H1 (cell line): ENCODE data around the gene NFAM1. TPM values are rescaled to one million over a fixed set of nuclear protein-coding genes. Genes with fewer than 3 reads are reported as not detected.

ENCODE experiments used
- CTCF ChIA-PET: fragments of 300-600 bp; sonication (Branson Sonifier 250); formaldehyde crosslinking; loops from one replicate; lab custom pipeline; 2021; ENCODE audit not compliant: partially characterized antibody; lab: Charles Lee
- POLR2A ChIA-PET: fragments of 300-600 bp; sonication (Branson Sonifier 250); formaldehyde crosslinking; loops from one replicate; lab custom pipeline; 2021; ENCODE audit warnings: inconsistent platforms; ENCODE audit not compliant: partially characterized antibody; lab: Charles Lee
- DNase-seq, 2 experiments: peaks; one replicate each; pipeline versions ENCODE4 v3.0.0 to v3.0.0-alpha.2; 2010 to 2022; ENCODE audit warnings: low spot score in 2 of 2, low read depth in 1 of 2, mixed read lengths in 1 of 2
- FAIRE-seq: peaks from 2 replicates; lab custom pipeline; 2011; peaks lifted over from hg19 to GRCh38; lab: Jason Lieb, UNC
- H2AFZ ChIP-seq: 2 replicates; pipeline ENCODE4 v1.8.1; 2012; ENCODE audit warnings: low read length, inconsistent platforms
- H2AK5ac ChIP-seq: 2 replicates; pipeline ENCODE4 v1.6.1; 2013; ENCODE audit warnings: low read depth, low read length
- H2BK120ac ChIP-seq: replicated peaks from 2 replicates; pipeline ENCODE3; 2013; ENCODE audit warnings: low read depth, low read length, inconsistent platforms
- H2BK12ac ChIP-seq: 2 replicates; pipeline ENCODE4 v1.6.1; 2013; ENCODE audit warnings: low read depth, low read length
- H2BK15ac ChIP-seq: 2 replicates; pipeline ENCODE4 v1.6.1; 2013; ENCODE audit warnings: low read length
- H2BK20ac ChIP-seq: 2 replicates; pipeline ENCODE4 v1.6.1; 2013; ENCODE audit warnings: low read length
- H2BK5ac ChIP-seq: 2 replicates; pipeline ENCODE4 v1.6.1; 2013; ENCODE audit warnings: low read depth, low read length
- H3K14ac ChIP-seq: 2 replicates; pipeline ENCODE4 v1.6.1; 2013; ENCODE audit warnings: inconsistent platforms; ENCODE audit not compliant: insufficient read length
- H3K18ac ChIP-seq: 2 replicates; pipeline ENCODE4 v1.6.1; 2013; ENCODE audit warnings: low read length; ENCODE audit errors: extremely low read depth
- H3K23ac ChIP-seq: 2 replicates; pipeline ENCODE4 v1.6.1; 2013; ENCODE audit warnings: inconsistent platforms; ENCODE audit not compliant: insufficient read length
- H3K23me2 ChIP-seq: 2 replicates; pipeline ENCODE4 v1.6.1; 2013; ENCODE audit warnings: low read depth, low read length
- H3K27ac ChIP-seq: 2 replicates; pipeline ENCODE4 v1.6.1; 2011; ENCODE audit warnings: low read depth, low read length, inconsistent platforms
- H3K27me3 ChIP-seq, 4 experiments: replicated peaks in 1 of 4; 1 replicate in 1 of 4; 2 replicates in 3 of 4; pipeline versions ENCODE4 v1.6.1 to v1.8.1; 2011 to 2013; ENCODE audit warnings: low read length in 3 of 4, mild to moderate bottlenecking in 3 of 4, inconsistent platforms in 2 of 4, mixed read lengths in 2 of 4, moderate library complexity in 1 of 4; ENCODE audit not compliant: control insufficient read depth in 3 of 4, insufficient read depth in 3 of 4; ENCODE audit errors: extremely low read depth in 1 of 4
- H3K36me3 ChIP-seq, 4 experiments: 2 replicates each; pipeline versions ENCODE4 v1.6.1 to v1.8.1; 2011 to 2013; ENCODE audit warnings: mild to moderate bottlenecking in 4 of 4, low read length in 3 of 4, moderate library complexity in 2 of 4, control low read depth in 1 of 4, inconsistent platforms in 1 of 4; ENCODE audit not compliant: insufficient read depth in 4 of 4, control insufficient read depth in 2 of 4
- H3K4ac ChIP-seq: replicated peaks from 2 replicates; pipeline ENCODE3; 2013; ENCODE audit warnings: low read length, low read depth, mixed read lengths, inconsistent platforms; ENCODE audit not compliant: insufficient read length
- H3K4me1 ChIP-seq, 4 experiments: replicated peaks in 1 of 4; 1 replicate in 1 of 4; 2 replicates in 3 of 4; pipeline versions ENCODE4 v1.6.1 to v1.8.1; 2011 to 2013; ENCODE audit warnings: low read length in 3 of 4, inconsistent platforms in 2 of 4, mixed read lengths in 1 of 4; ENCODE audit not compliant: insufficient read depth in 4 of 4, control insufficient read depth in 3 of 4
- H3K4me2 ChIP-seq, 2 experiments: 2 replicates each; pipeline versions ENCODE4 v1.6.1 to v1.8.1; 2011 to 2013; ENCODE audit warnings: low read depth in 2 of 2, low read length in 2 of 2, control low read depth in 1 of 2, inconsistent platforms in 1 of 2, mild to moderate bottlenecking in 1 of 2; ENCODE audit not compliant: insufficient read depth in 1 of 2
- H3K4me3 ChIP-seq, 4 experiments: fragments of 200-600, 300-600 bp in 1 of 4; sonication (generic), shearing (Covaris generic), sonication (Bioruptor Twin) in 1 of 4; 2 replicates each; pipeline versions ENCODE4 v1.5.1 to v1.8.1; 2011 to 2016; ENCODE audit warnings: low read length in 4 of 4, low read depth in 3 of 4, control low read depth in 2 of 4, inconsistent platforms in 2 of 4, mild to moderate bottlenecking in 2 of 4, mixed read lengths in 1 of 4, moderate library complexity in 1 of 4; ENCODE audit not compliant: insufficient read depth in 2 of 4; ENCODE audit errors: extremely low read depth in 1 of 4
- H3K56ac ChIP-seq: replicated peaks from 2 replicates; pipeline ENCODE3; 2013; ENCODE audit warnings: low read depth, mild to moderate bottlenecking, mixed read lengths, low read length, inconsistent platforms; ENCODE audit not compliant: insufficient read length
- H3K79me1 ChIP-seq: 2 replicates; pipeline ENCODE4 v1.6.1; 2013; ENCODE audit warnings: low read depth, low read length, control low read depth
- H3K79me2 ChIP-seq, 2 experiments: 2 replicates each; pipeline versions ENCODE4 v1.6.1 to v1.8.1; 2012 to 2013; ENCODE audit warnings: low read length in 2 of 2, mild to moderate bottlenecking in 2 of 2, inconsistent platforms in 1 of 2; ENCODE audit not compliant: insufficient read depth in 2 of 2, control insufficient read depth in 1 of 2
- H3K9ac ChIP-seq, 4 experiments: replicated peaks in 1 of 4; 1 replicate in 1 of 4; 2 replicates in 3 of 4; pipeline versions ENCODE4 v1.6.1 to v1.8.1; 2011 to 2013; ENCODE audit warnings: low read depth in 3 of 4, low read length in 3 of 4, control low read depth in 2 of 4, mild to moderate bottlenecking in 2 of 4, moderate library complexity in 2 of 4, inconsistent platforms in 1 of 4; ENCODE audit errors: extremely low read depth in 1 of 4
- H3K9me3 ChIP-seq, 2 experiments: 2 replicates each; pipeline versions ENCODE4 v1.6.1 to v1.8.1; 2012 to 2013; ENCODE audit warnings: mild to moderate bottlenecking in 2 of 2, moderate library complexity in 2 of 2, control low read depth in 1 of 2, inconsistent platforms in 1 of 2, low read depth in 1 of 2, low read length in 1 of 2, mixed read lengths in 1 of 2; ENCODE audit not compliant: insufficient read depth in 2 of 2
- H4K20me1 ChIP-seq, 2 experiments: replicated peaks in 1 of 2; 2 replicates each; pipeline versions ENCODE3 to v1.8.1; 2011 to 2013; ENCODE audit warnings: inconsistent platforms in 2 of 2, low read length in 2 of 2, mild to moderate bottlenecking in 1 of 2; ENCODE audit not compliant: insufficient read depth in 2 of 2, control insufficient read depth in 1 of 2
- H4K5ac ChIP-seq: 2 replicates; pipeline ENCODE4 v1.6.1; 2013; ENCODE audit warnings: low read length, low read depth, mixed read lengths, inconsistent platforms; ENCODE audit not compliant: insufficient read length
- H4K8ac ChIP-seq: 2 replicates; pipeline ENCODE4 v1.8.0; 2013; ENCODE audit warnings: mild to moderate bottlenecking, moderate library complexity, low read length, inconsistent platforms; ENCODE audit not compliant: insufficient read depth; ENCODE audit errors: extremely low read depth
- H4K91ac ChIP-seq: replicated peaks from 2 replicates; pipeline ENCODE3; 2013; ENCODE audit warnings: low read length, mixed read lengths, inconsistent platforms; ENCODE audit not compliant: insufficient read length
- BCL11A ChIP-seq, 2 experiments: IDR thresholded peaks; one replicate each; pipeline ENCODE4 v1.6.1; 2011; ENCODE audit warnings: low read depth in 2 of 2, low read length in 2 of 2, mild to moderate bottlenecking in 2 of 2
- CBX8 ChIP-seq: fragments of 300-800, 300-1000 bp; sonication (generic); IDR thresholded peaks from 2 replicates; pipeline ENCODE4 v1.7.1; 2016; ENCODE audit warnings: low read depth, low read length, borderline replicate concordance
- EGR1 ChIP-seq: IDR thresholded peaks from 2 replicates; pipeline ENCODE4 v1.6.1; 2011; ENCODE audit warnings: low read depth, low read length, borderline replicate concordance
- EZH2 ChIP-seq: fragments of 200-600 bp; sonication (generic); IDR thresholded peaks from 2 replicates; pipeline ENCODE4 v1.7.1; 2012; ENCODE audit warnings: low read depth, mild to moderate bottlenecking, moderate library complexity, low read length, inconsistent platforms; ENCODE audit not compliant: severe bottlenecking
- JUN ChIP-seq: IDR thresholded peaks from 2 replicates; pipeline ENCODE4 v1.6.1; 2011; ENCODE audit warnings: low read depth, mild to moderate bottlenecking, improper control_type of control experiment, low read length
- NRF1 ChIP-seq: IDR thresholded peaks from 2 replicates; pipeline ENCODE4 v1.6.1; 2011; ENCODE audit warnings: mild to moderate bottlenecking, low read depth, low read length, improper control_type of control experiment
- RAD21 ChIP-seq, 2 experiments: IDR thresholded peaks in 1 of 2; conservative IDR thresholded peaks in 1 of 2; 2 replicates each; pipeline ENCODE4 v1.6.1; 2011; ENCODE audit warnings: low read depth in 2 of 2, low read length in 2 of 2, improper control_type of control experiment in 1 of 2, inconsistent platforms in 1 of 2, mild to moderate bottlenecking in 1 of 2, moderate library complexity in 1 of 2
- RXRA ChIP-seq: IDR thresholded peaks from 2 replicates; pipeline ENCODE4 v1.6.1; 2011; ENCODE audit warnings: low read depth, mild to moderate bottlenecking, low read length, moderate library complexity; ENCODE audit not compliant: insufficient read depth
- TAF1 ChIP-seq: IDR thresholded peaks from 2 replicates; pipeline ENCODE4 v1.6.1; 2011; ENCODE audit warnings: mild to moderate bottlenecking, low read depth, low read length
- ZNF274 ChIP-seq: IDR thresholded peaks from 2 replicates; pipeline ENCODE4 v1.7.0; 2012; ENCODE audit warnings: low read length, borderline replicate concordance; ENCODE audit errors: extremely low read depth
- WGBS, 2 experiments: shearing (Covaris generic) in 1 of 2; methylation state at CpG; one replicate each; pipeline versions ENCODE4 v1.1.6 to v1.1.7; 2013 to 2015; ENCODE audit warnings: low lambda C conversion rate in 2 of 2, mixed read lengths in 2 of 2, inconsistent platforms in 1 of 2, low coverage in 1 of 2, missing lambda C conversion rate in 1 of 2; ENCODE audit not compliant: insufficient replicate concordance in 2 of 2, insufficient coverage in 1 of 2, insufficient read length in 1 of 2; ENCODE audit errors: extremely low coverage in 1 of 2, missing lambda C conversion rate in 1 of 2; 5-methylcytosine and 5-hydroxymethylcytosine counted together
- polyA plus RNA-seq, 7 experiments: library from polyadenylated mRNA; depleted of rRNA in 3 of 7; stranded (reverse) in 5 of 7; unstranded in 2 of 7; fragments of >200 nt in 5 of 7; fragments of 200-250 nt in 2 of 7; gene quantifications; 1 replicate in 5 of 7; 2 replicates in 1 of 7; 4 replicates in 1 of 7; pipeline versions ENCODE4 v1.2.1 to v1.2.3, GENCODE V29; 2011 to 2013; ENCODE audit warnings: missing spikeins in 2 of 7, mixed read lengths in 2 of 7
- total RNA-seq: library from RNA; stranded (reverse); fragmentation: NEBNext Ultra II Directional; extraction: Animal tissue kit (Norgen Biotek cat#: 25700); gene quantifications from 2 replicates; pipeline ENCODE4 v1.2.1, GENCODE V29; 2021

Gene NFAM1
- total and polyA plus RNA-seq, 2 of the 8 experiments (the other 6 are each of a cell fraction or from before 2014, with no cell fraction given) = 0.62 to 0.73 TPM

GRCh38 chr22:42368379-42369249, 63.6 kb downstream of the NFAM1 start:
- Histone ChIP-seq H3K27me3 (peaks cover 0 to 2% (median 0%) of the 10 kb centered on the region in 4 experiments; a peak in 2 of 7 replicates), H2BK15ac (peak overlapping the region; percentile 46; the same call in 1 of the 2 replicates), H3K23ac (no peak overlapping the region), H3K79me2 (peaks cover 5 to 34% of the 10 kb centered on the region in 2 experiments; a peak in 3 of 4 replicates), H3K4me1 (peaks cover 21 to 50% (median 31%) of the 10 kb centered on the region in 4 experiments), H2BK12ac (no peak overlapping the region), H4K20me1 (peaks cover 10 to 15% of the 10 kb centered on the region in 2 experiments), H3K14ac (no peak overlapping the region), H3K18ac (peak overlapping the region; percentile 85), H2BK5ac (peak overlapping the region; percentile 79; the same call in 1 of the 2 replicates), H4K8ac (peak overlapping the region; percentile 90), H3K56ac (peak overlapping the region; percentile 77), H3K4ac (peak overlapping the region; percentile 79), H3K36me3 (no peaks in the 10 kb centered on the region), H2BK120ac (no peak overlapping the region), H2AFZ (no peak overlapping the region), H3K79me1 (peaks cover 3% of the 10 kb centered on the region; the same call in 1 of the 2 replicates), H3K23me2 (peaks cover 12% of the 10 kb centered on the region; the same call in 1 of the 2 replicates), H4K91ac (peak overlapping the region; percentile 90), H3K4me3 (peak overlapping the region; percentile 75 to 97 (median 83)), H3K4me2 (peak overlapping the region; percentile 84 to 97), H3K9me3 (no peaks in the 10 kb centered on the region), H4K5ac (peak overlapping the region; percentile 62), H3K9ac (peak overlapping the region; percentile 72 to 85 (median 82)), H2AK5ac (0 out of 2 replicates have a peak overlapping the region, but pooled peaks have one; percentile 58), H3K27ac (peak overlapping the region; percentile 47; the same call in 1 of the 2 replicates), H2BK20ac (no peak overlapping the region)
- CTCF ChIA-PET = interaction anchor here (0.5 to 2.5 kb wide), 8 partner anchors 9 to 199 kb away, joined by 3 to 10 read pairs (median 4); no protein-coding TSS in a partner anchor
- POLR2A ChIA-PET = interaction anchor here (0.6 to 2.6 kb wide), 17 partner anchors 8 to 422 kb away, joined by 3 to 10 read pairs (median 5); partner anchors contain the start of genes CENPM and NDUFA6
- FAIRE-seq (no peak), DNase-seq (peak in 1 of 2 experiments; percentile 88)
- 1% methylated on average over 68 of the region's 86 CpGs; no CpG with 5 or more reads in 1 of the 2 experiments for WGBS, 2 experiments
- TF ChIP-seq EZH2 (no peak), BCL11A (IDR thresholded peaks at IDR 0.05; ENCODE audit: low read depth in 2 of 2, low read length in 2 of 2) (no peak), CBX8 (no peak), TAF1 (peak; percentile 69), NRF1 (no peak), RAD21 (IDR thresholded peaks at IDR 0.05 in 1 of 2, conservative IDR thresholded peaks at IDR 0.05 in 1 of 2; ENCODE audit: low read depth in 2 of 2, low read length in 2 of 2) (no peak; a peak in 1 of 4 replicates), ZNF274 (no peak), EGR1 (no peak; the same call in 1 of the 2 replicates), JUN (no peak), RXRA (no peak)
